Duodenal mucosa (tissue), 2 donors: ENCODE data around the gene TMUB2.

Source experiments
- H3K27ac ChIP-seq: one replicate; pipeline ENCODE4 v1.7.0; 2013; ENCODE audit warnings: low read depth, low read length
- H3K27me3 ChIP-seq, 2 donors: one replicate each; pipeline ENCODE4 v1.7.0; 2013; ENCODE audit warnings: low read length in 2 of 2, control low read depth in 1 of 2; ENCODE audit not compliant: insufficient read depth in 2 of 2, control insufficient read depth in 1 of 2
- H3K36me3 ChIP-seq, 2 donors: one replicate each; pipeline ENCODE4 v1.7.0; 2013; ENCODE audit warnings: low read length in 2 of 2, control low read depth in 1 of 2; ENCODE audit not compliant: insufficient read depth in 2 of 2, control insufficient read depth in 1 of 2
- H3K4me1 ChIP-seq, 2 donors: one replicate each; pipeline ENCODE4 v1.7.0; 2013; ENCODE audit warnings: low read length in 2 of 2, control low read depth in 1 of 2; ENCODE audit not compliant: insufficient read depth in 2 of 2, control insufficient read depth in 1 of 2
- H3K4me3 ChIP-seq, 2 donors: one replicate each; pipeline ENCODE4 v1.7.0; 2013; ENCODE audit warnings: low read length in 2 of 2, low read depth in 1 of 2
- H3K9ac ChIP-seq, 2 donors: one replicate each; pipeline ENCODE4 v1.7.0; 2013; ENCODE audit warnings: low read length in 2 of 2, low read depth in 1 of 2
- H3K9me3 ChIP-seq, 2 donors: one replicate each; pipeline ENCODE4 v1.7.0; 2013; ENCODE audit warnings: low read length in 2 of 2, control low read depth in 1 of 2; ENCODE audit not compliant: control insufficient read depth in 1 of 2

TMUB2 gene

DNA sequence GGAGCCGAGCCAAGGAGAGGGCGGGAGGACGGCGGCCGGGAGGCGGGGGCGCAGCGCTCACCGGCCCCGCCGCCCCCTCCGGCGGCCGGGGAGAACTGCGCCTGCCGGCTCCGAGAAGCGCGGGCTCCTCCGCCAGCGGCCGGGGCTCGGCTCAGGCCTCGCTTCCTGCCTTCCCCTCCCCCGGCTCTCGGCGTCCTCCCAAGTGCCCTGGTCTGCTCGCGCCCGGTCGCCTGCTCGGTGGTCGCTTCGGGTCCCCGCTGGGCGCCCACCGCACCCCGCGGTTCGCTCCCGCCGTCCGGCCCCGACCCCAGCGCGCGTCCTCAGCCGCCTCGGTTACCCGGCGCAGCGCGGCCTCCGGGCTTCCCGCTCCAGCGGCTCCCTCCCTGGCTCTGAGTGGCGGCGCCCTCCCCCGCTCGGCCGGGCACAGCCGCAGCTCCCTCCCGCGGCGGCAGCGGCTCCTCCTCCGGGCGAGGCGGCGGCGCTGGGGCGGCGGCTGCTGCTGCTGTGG, 32.4 kb downstream of the TMUB2 start:
- Histone ChIP-seq H3K9ac (peak overlapping the region; percentile 34 to 74), H3K9me3 (no peaks in the 10 kb centered on the region), H3K4me1 (peaks cover 44 to 48% of the 10 kb centered on the region in 2 donors), H3K4me3 (peak overlapping the region; percentile 47 to 73), H3K27ac (peak overlapping the region; percentile 93), H3K36me3 (peaks cover 27 to 29% of the 10 kb centered on the region in 2 donors), H3K27me3 (no peaks in the 10 kb centered on the region)

DNA sequence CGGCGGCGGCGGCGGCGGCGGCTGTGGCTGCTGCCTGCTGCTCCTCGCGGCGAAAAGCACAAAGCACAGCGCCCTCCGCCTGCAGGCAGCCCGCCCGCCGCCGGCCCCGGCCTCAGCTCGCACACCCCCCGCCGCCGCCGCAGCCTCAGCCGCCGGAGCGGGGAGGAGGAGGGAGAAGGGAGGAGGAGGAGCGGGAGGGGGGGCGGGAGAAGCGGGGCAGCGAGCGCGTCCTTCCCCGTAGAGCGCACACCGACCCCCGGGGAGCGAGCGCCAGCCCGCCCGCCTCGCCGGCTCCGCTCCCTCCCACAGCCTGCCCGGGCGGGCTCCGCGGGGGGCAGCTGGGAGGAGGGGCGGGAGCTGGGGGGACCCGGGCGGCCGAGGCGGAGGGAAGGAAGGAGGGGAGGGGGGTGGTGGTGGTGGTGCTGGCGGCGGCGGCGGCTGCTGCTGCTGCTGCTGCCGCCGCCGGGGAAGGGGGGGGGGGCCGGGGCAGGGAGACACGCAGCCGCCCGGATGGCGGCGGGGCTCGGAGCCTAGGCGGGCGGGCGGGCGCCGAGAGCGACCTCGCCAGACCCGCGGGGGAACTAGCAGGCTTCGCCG, 32.9 kb downstream of the TMUB2 start, which contains the start of gene UBTF:
Gene UBTF, minus strand, starts transcription at position 60 of the 597 bp plus-strand sequence. CDS start 1,446 bp downstream, outside the sequence.
- Histone ChIP-seq H3K36me3 (peaks cover 22 to 23% of the 10 kb centered on the region in 2 donors), H3K27ac (peak within 1 kb of the TSS; percentile 93), H3K4me1 (peaks cover 44 to 48% of the 10 kb centered on the region in 2 donors), H3K9ac (peak within 1 kb of the TSS; percentile 82 to 85), H3K9me3 (no peaks in the 10 kb centered on the region), H3K27me3 (no peaks in the 10 kb centered on the region), H3K4me3 (peak within 1 kb of the TSS; percentile 69 to 83)

DNA sequence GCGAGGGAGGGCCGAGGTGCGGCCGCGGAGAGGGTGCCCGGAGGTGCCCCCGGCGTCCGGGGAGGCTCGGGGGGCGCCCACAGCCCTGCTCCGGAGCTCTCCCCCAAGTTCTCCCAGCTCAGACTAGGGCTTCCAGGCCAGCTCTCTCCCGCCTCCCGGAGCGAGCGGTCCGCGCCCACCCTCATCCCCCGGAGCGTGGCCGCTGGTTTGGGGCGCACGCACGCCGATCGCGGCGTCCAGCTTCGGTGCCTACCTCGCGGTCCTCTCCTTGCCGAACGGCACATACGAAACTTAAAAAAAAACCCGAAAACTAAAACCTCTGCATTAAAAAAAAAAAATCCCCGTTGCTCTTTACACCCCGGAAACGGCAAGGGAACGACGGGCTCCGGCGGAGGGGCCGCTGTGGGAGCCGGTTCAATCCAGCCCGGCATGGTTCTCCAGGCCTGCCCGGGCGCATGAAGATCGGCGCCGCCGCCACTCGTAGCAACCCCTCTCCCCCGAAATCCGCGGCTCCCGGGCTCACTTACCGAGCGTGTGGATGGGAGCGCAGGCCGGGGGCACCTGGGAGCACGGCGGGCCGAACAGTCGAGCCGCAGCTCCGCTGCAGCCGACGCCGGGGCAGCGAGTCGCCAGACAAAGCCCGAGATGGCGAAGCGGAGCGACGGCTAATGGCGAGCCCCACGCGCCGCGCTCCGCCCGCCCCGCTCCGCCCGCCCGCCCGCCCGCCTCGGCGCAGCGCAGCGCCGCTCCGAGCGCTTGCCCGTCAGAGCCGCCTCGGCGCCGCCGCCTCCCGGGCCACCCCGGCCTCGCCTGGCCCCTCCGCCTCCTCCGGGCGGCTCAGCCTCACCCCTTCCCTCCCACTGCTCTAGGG, 33.7 kb downstream of the TMUB2 start:
- peaks cover 44 to 48% of the 10 kb centered on the region in 2 donors for H3K4me1 ChIP-seq
- peak overlapping the region; percentile 82 to 94 for H3K9ac ChIP-seq
- no peaks in the 10 kb centered on the region for H3K27me3 ChIP-seq
- peaks cover 15 to 16% of the 10 kb centered on the region in 2 donors for H3K36me3 ChIP-seq
- peak overlapping the region; percentile 83 to 86 for H3K4me3 ChIP-seq
- peak overlapping the region; percentile 93 for H3K27ac ChIP-seq
- no peaks in the 10 kb centered on the region for H3K9me3 ChIP-seq

DNA sequence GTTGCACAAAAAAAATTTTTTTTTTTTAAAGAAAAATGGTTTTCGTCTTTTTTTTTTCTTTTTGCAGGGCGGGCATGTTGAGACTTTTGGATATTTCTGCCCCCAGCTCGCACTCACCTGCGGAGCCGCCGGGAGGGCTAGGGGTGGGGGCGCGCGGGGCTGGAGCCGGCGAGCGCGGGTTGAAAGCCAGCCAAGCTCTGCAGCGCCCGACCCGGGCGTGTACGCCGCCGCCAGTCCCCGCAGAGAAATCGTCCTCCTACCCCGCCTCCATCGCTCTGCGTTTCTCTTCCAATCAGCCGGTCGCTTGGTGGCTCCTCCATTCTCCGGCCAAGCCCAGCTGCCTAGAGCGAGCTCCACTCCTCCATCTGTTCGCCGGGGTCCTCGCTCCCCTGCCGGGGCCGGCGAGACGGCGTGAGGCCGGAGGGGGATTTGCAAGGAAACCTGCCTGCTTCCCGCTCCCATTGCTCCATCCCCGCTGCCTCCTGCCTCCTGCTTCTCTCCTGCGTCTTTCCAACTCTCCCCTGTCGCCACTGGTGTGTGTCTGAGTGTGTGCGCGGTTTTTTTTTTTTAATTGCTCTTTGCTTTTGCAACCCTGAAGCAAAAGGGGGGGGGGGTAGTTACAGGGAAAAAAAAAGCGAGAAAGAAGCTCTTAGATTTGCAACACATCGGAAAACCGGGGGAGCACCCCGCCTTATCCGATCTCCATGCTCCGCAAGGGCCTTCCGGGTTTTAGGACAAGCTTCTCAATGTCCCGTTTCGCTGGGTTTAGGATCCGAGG, 34.5 kb downstream of the TMUB2 start:
- peak overlapping the region; percentile 83 to 86 for H3K4me3 ChIP-seq
- H3K27me3 ChIP-seq = no peaks in the 10 kb centered on the region
- peak overlapping the region; percentile 61 to 94 for H3K9ac ChIP-seq
- peak overlapping the region; percentile 85 for H3K27ac ChIP-seq
- H3K36me3 ChIP-seq = peaks cover 6 to 8% of the 10 kb centered on the region in 2 donors
- H3K4me1 ChIP-seq = peaks cover 39 to 40% of the 10 kb centered on the region in 2 donors
- no peaks in the 10 kb centered on the region for H3K9me3 ChIP-seq

DNA sequence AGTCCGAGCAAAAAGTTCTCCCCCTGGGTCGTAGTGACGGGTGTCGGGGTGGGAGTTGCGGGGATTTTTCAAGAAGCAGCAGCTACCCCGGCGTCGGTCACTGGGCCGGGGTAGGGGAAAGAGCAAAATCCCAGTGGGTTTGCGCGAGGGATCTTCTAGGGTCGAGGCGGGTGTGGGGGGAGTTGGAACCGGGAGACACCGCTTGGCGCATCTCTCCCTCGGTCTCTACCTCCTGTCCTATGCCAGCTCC, 35.0 kb downstream of the TMUB2 start:
- peaks cover 35% of the 10 kb centered on the region in 2 donors for H3K4me1 ChIP-seq
- H3K4me3 ChIP-seq = peak overlapping the region; percentile 83 to 86
- no peaks in the 10 kb centered on the region for H3K27me3 ChIP-seq
- peak overlapping the region; percentile 82 for H3K27ac ChIP-seq
- H3K9me3 ChIP-seq = no peaks in the 10 kb centered on the region
- H3K36me3 ChIP-seq = peaks cover 1 to 3% of the 10 kb centered on the region in 2 donors
- H3K9ac ChIP-seq = peak overlapping the region; percentile 61 to 94

DNA sequence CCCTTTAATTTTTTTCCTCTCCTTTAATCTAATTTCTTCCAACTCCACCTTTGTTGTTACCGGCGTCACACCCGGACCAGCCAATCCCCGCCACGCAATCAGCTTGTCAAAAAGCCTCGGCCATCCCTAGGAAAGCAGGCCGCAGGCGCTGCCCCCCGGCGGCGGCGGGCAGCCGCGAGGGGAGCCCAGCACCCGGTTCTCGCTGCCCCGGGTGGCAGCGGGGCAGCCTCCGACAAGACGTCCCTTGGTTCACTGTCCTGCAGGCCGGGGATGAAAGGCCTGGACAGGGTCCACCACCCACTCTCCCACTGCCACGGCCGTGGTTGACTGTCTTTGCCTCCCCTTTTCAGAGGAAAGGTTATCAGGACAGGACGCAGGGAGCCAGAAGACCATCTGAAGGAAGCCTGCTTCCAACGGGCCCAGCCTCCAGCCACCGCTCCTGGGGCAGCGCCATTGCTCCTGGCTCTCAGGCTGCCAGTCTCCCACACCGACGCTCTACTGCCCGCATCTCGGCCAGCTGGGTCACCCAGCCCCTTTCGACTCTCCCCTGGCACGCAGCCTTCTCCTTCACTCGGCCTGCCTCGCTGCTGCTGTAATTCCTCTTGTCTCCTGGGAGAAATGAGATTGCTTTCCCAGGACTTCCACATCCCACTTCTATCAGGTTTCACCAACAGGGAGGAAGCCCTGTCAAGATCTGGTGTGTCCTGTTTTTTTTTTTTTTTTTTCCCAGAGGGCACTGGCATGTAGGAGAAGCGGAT, 35.5 kb downstream of the TMUB2 start:
- Histone ChIP-seq H3K9me3 (no peaks in the 10 kb centered on the region), H3K27me3 (no peaks in the 10 kb centered on the region), H3K36me3 (no peaks in the 10 kb centered on the region), H3K27ac (peak overlapping the region; percentile 82), H3K4me3 (peak overlapping the region; percentile 83 to 86), H3K4me1 (peaks cover 30 to 31% of the 10 kb centered on the region in 2 donors), H3K9ac (peak overlapping the region; percentile 61 to 94)

DNA sequence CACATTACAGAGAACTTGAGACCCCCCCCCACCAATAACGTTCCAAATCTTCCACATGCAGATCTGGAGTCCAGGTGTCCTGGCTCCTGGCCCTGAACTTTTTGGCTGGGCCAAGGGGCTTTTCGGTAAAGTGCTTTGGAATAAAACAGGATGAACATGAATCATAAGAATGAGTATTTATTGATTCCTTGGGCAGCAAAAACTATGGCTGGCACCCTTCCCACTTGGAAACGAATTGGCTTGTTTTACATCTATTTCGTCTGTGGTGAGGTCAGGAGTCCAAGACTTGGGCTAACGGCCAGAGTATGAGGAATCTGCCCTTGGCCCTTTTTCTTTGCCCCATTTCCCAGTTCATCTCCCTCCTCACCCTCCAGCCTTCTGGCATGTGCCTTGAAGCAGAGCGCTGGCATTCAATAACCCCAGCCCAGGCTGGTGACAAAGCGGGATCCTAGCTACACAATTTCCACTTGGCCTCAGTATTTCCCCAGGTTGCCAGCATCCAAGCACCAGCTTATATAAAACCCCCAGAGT, 36.8 kb downstream of the TMUB2 start:
- Histone ChIP-seq H3K4me3 (no peak overlapping the region), H3K9me3 (no peaks in the 10 kb centered on the region), H3K27me3 (no peaks in the 10 kb centered on the region), H3K9ac (no peak overlapping the region), H3K36me3 (no peaks in the 10 kb centered on the region), H3K27ac (no peak overlapping the region), H3K4me1 (peaks cover 20 to 21% of the 10 kb centered on the region in 2 donors)

DNA sequence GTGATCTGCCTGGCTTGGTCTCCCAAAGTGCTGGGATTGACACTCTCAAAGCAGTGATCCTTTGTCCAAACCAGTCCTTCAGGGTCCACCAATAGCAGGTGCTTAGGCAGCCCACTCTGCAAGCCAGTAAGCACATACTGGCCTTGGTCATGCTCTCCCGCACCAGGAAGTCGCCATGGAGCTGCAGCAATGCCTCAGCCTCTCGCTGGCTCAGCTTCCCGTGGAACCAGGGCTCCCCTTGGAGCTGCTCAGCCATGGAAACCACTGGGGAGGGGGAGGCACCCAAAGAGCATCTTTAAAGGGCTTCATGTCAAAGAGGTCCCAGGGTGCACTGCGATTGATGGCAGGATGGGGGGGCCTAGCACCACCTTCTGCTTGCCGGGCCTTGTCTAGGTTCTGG, 42.3 kb downstream of the TMUB2 start:
- H3K27ac ChIP-seq = no peak overlapping the region
- H3K27me3 ChIP-seq = no peaks in the 10 kb centered on the region
- no peaks in the 10 kb centered on the region for H3K9me3 ChIP-seq
- no peak overlapping the region for H3K9ac ChIP-seq
- H3K4me3 ChIP-seq = no peak overlapping the region
- no peaks in the 10 kb centered on the region for H3K36me3 ChIP-seq
- peaks cover 0 to under 1% of the 10 kb centered on the region in 2 donors for H3K4me1 ChIP-seq

DNA sequence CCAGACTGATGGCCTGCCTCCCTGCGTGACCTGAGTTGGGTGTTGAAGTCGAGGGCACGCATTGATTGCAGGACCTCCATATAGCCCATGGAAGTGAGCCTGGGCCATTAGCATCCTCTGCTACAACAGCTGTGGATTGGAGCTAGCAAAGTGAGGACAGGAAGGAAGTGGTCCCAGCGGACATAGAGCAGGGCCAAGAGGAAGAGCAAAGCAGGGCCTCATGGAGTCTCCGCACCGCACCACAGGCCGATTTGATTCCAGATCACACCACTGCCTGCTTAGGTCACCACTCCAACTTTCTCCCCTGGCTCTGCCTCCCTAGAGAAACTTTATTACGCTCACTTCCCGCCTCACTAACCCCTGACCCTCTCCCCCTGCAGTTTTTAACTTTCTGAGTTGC, 43.4 kb downstream of the TMUB2 start:
- H3K9me3 ChIP-seq = no peaks in the 10 kb centered on the region
- H3K27me3 ChIP-seq = no peaks in the 10 kb centered on the region
- H3K36me3 ChIP-seq = no peaks in the 10 kb centered on the region
- no peak overlapping the region for H3K4me3 ChIP-seq
- H3K9ac ChIP-seq = no peak overlapping the region
- H3K4me1 ChIP-seq = no peaks in the 10 kb centered on the region
- no peak overlapping the region for H3K27ac ChIP-seq
